Caco-2 (cell line): ENCODE results near the gene MORN1. TPM values are rescaled to one million over a fixed set of nuclear protein-coding genes. Genes with fewer than 3 reads are reported as not detected.
A peak's percentile ranks its signal among the peaks of the same experiment; 100 is the strongest.

Experiments
- BruUV-seq: library from RNA; stranded (reverse); fragments of 400-500 nt; replicated peaks from 2 replicates; lab custom pipeline; 2021; lab: Mats Ljungman, UMichigan
- CTCF ChIA-PET: fragments of 300-600 bp; sonication (Branson Sonifier 250); formaldehyde crosslinking; loops from one replicate; lab custom pipeline; 2022; ENCODE audit warnings: antibody characterized with exemption; lab: Charles Lee
- POLR2A ChIA-PET: fragments of 300-600 bp; sonication (Branson Sonifier 250); formaldehyde crosslinking; loops from one replicate; lab custom pipeline; 2022; ENCODE audit warnings: antibody characterized with exemption; lab: Charles Lee
- DNase-seq, 2 experiments: peaks; one replicate each; pipeline versions ENCODE4 v3.0.0 to v3.0.0-alpha.2; 2020 to 2022
- H3K27me3 ChIP-seq: replicated peaks from 2 replicates; pipeline ENCODE4 v1.6.0; 2011; ENCODE audit warnings: low read length; ENCODE audit not compliant: control insufficient read depth, insufficient read depth
- H3K36me3 ChIP-seq: 2 replicates; pipeline ENCODE4 v1.5.1; 2011; ENCODE audit warnings: low read length; ENCODE audit not compliant: control insufficient read depth, insufficient read depth
- H3K4me1 ChIP-seq: fragments of 250-450 bp; sonication (Bioruptor Pico); 2 replicates; pipeline ENCODE4 v1.5.1; 2020; ENCODE audit warnings: mild to moderate bottlenecking
- H3K4me3 ChIP-seq: 2 replicates; pipeline ENCODE4 v1.5.1; 2011; ENCODE audit warnings: low read depth, mild to moderate bottlenecking, control low read depth, low read length
- H3K9me3 ChIP-seq: fragments of 250-450 bp; sonication (Bioruptor Pico); 2 replicates; pipeline ENCODE4 v1.5.1; 2020; ENCODE audit warnings: mild to moderate bottlenecking, moderate library complexity
- H3K27ac Mint-ChIP-seq: one replicate; pipeline ENCODE4 v1.8.0; 2022; ENCODE audit warnings: mixed read lengths; ENCODE audit not compliant: unreplicated experiment
- H3K27me3 Mint-ChIP-seq: one replicate; pipeline ENCODE4 v1.8.0; 2022; ENCODE audit warnings: mixed read lengths; ENCODE audit not compliant: insufficient read depth, unreplicated experiment
- H3K36me3 Mint-ChIP-seq: one replicate; pipeline ENCODE4 v1.8.0; 2022; ENCODE audit warnings: mild to moderate bottlenecking, mixed read lengths; ENCODE audit not compliant: insufficient read depth, unreplicated experiment
- H3K4me1 Mint-ChIP-seq: one replicate; pipeline ENCODE4 v1.8.0; 2022; ENCODE audit warnings: low read depth, mixed read lengths; ENCODE audit not compliant: unreplicated experiment
- H3K4me3 Mint-ChIP-seq: one replicate; pipeline ENCODE4 v1.8.0; 2022; ENCODE audit warnings: mild to moderate bottlenecking, moderate library complexity, mixed read lengths; ENCODE audit not compliant: unreplicated experiment
- H3K9me3 Mint-ChIP-seq: one replicate; pipeline ENCODE4 v1.8.0; 2022; ENCODE audit warnings: mixed read lengths; ENCODE audit not compliant: unreplicated experiment
- intact Hi-C: fragments of 100-400 bp; cut with micrococcal nuclease; formaldehyde crosslinking; loops from one replicate; pipeline ENCODE4 v1.10.0; 2022; ENCODE audit not compliant: unreplicated experiment
- total RNA-seq: library from RNA; stranded (reverse); gene quantifications from 2 replicates; pipeline ENCODE4 v1.2.3, GENCODE V29; 2022
- TF ChIP-seq, protein P1 (sequence below), 2 experiments: fragments of 200-600 bp in 1 of 2; IDR thresholded peaks; 1 replicate in 1 of 2; 2 replicates in 1 of 2; pipeline versions ENCODE4 v1.5.1 to v1.8.0; 2011 to 2022; ENCODE audit warnings: antibody characterized with exemption in 1 of 2, control low read depth in 1 of 2, inconsistent platforms in 1 of 2, low read depth in 1 of 2, low read length in 1 of 2, mild to moderate bottlenecking in 1 of 2, moderate library complexity in 1 of 2; ENCODE audit not compliant: insufficient read depth in 1 of 2, severe bottlenecking in 1 of 2, unreplicated experiment in 1 of 2

The MORN1 gene
- total RNA-seq, 1 experiment from 2014 or later, result 8.6 TPM

- Histone ChIP-seq H3K36me3 (no peaks in the 10 kb centered on the region), H3K9me3 (no peaks in the 10 kb centered on the region), H3K4me1 (peaks cover 21% of the 10 kb centered on the region; the same call in 1 of the 2 replicates), H3K27me3 (no peaks in the 10 kb centered on the region), H3K4me3 (no peak overlapping the region)
- H3K4me3 Mint-ChIP-seq, result peak overlapping the region; percentile 56
- TF ChIP-seq, protein P1, sequence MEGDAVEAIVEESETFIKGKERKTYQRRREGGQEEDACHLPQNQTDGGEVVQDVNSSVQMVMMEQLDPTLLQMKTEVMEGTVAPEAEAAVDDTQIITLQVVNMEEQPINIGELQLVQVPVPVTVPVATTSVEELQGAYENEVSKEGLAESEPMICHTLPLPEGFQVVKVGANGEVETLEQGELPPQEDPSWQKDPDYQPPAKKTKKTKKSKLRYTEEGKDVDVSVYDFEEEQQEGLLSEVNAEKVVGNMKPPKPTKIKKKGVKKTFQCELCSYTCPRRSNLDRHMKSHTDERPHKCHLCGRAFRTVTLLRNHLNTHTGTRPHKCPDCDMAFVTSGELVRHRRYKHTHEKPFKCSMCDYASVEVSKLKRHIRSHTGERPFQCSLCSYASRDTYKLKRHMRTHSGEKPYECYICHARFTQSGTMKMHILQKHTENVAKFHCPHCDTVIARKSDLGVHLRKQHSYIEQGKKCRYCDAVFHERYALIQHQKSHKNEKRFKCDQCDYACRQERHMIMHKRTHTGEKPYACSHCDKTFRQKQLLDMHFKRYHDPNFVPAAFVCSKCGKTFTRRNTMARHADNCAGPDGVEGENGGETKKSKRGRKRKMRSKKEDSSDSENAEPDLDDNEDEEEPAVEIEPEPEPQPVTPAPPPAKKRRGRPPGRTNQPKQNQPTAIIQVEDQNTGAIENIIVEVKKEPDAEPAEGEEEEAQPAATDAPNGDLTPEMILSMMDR (IDR thresholded peaks at IDR 0.05; ENCODE audit: insufficient read depth in 1 of 2, low read depth in 1 of 2, low read length in 1 of 2, severe bottlenecking in 1 of 2, unreplicated experiment in 1 of 2), result no peak
- no peak for DNase-seq
- no TSS peak for BruUV-seq
- no peaks in the 10 kb centered on the region for H3K4me1 Mint-ChIP-seq
- intact Hi-C loops, result loop anchor here (10.0 kb wide), 2 partner anchors 61 to 91 kb away; partner anchors contain the start of gene SKI
- no peaks in the 10 kb centered on the region for H3K9me3 Mint-ChIP-seq
- peak overlapping the region; percentile 32 for H3K27ac Mint-ChIP-seq
- H3K36me3 Mint-ChIP-seq, result peaks cover 5% of the 10 kb centered on the region
- POLR2A ChIA-PET, result interaction anchor here (1.1 kb wide), 1 partner anchor 121 kb away, joined by 4 read pairs; the partner anchor contains the start of gene FAAP20
- no peaks in the 10 kb centered on the region for H3K27me3 Mint-ChIP-seq
- CTCF ChIA-PET, result interaction anchor here (0.7 to 1.9 kb wide), 5 partner anchors 111 to 272 kb away, joined by 3 to 10 read pairs (median 4); partner anchors contain the start of gene FAAP20
Measured at GRCh38 chr1:2315674-2316450, 75.5 kb downstream of the MORN1 start.

DNA sequence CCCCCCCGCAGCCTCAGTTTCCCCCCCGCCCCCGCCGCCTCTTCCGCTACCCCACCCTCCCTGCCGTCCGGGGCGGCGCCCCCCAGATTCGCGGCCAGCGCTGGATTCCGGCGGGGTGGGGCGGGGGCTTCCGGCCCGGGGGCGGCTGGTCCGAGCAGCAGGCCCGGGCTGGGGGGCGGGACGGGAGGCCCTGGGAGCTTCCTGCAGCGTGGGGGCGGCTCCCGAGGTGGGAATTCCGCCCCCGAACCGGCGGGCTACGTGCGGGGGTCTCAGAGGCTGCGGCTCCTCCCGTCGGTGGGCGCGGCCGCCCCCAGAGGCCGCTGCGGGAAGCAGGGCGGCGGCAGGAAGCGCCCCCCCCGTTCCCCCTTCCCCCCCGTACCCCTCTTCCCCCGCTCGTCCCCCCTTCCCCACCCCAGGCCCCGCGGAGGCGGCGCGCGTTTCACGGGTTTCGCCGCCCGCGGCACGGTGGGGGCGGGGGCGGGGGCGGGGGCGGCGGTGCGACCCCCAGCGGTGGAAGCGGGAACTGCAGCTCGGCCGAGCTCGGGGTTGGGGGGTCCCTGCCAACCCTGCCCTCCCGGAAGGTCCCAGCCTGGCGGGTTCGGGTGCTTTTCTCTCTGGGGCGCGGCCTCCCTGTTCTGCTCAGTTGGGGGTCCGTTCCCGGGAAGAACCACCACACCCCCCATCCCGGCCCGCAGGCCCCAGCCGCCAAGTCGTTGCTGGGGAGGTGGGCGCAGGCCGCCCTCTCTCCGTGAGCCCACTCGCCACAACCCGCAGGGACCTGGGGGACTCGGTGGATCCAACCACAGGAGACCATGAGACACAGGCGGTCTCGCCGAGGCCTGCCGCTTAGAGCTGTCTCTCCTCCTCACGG, 76.3 kb downstream of the MORN1 start:
- peak overlapping the region; percentile 32 for H3K27ac Mint-ChIP-seq
- CTCF ChIA-PET, result interaction anchor here (0.5 to 1.9 kb wide), 6 partner anchors 111 to 272 kb away, joined by 3 to 10 read pairs (median 4); partner anchors contain the start of gene FAAP20
- H3K9me3 Mint-ChIP-seq, result no peaks in the 10 kb centered on the region
- Histone ChIP-seq H3K27me3 (no peaks in the 10 kb centered on the region), H3K4me1 (peaks cover 21% of the 10 kb centered on the region; the same call in 1 of the 2 replicates), H3K36me3 (no peaks in the 10 kb centered on the region), H3K4me3 (peak overlapping the region; percentile 51), H3K9me3 (no peaks in the 10 kb centered on the region)
- H3K4me1 Mint-ChIP-seq, result no peaks in the 10 kb centered on the region
- TF ChIP-seq, protein P1 (IDR thresholded peaks at IDR 0.05; ENCODE audit: insufficient read depth in 1 of 2, low read depth in 1 of 2, low read length in 1 of 2, severe bottlenecking in 1 of 2, unreplicated experiment in 1 of 2), result peak; percentile 58 to 93
- intact Hi-C loops, result loop anchor here (10.0 kb wide), 2 partner anchors 60 to 90 kb away; partner anchors contain the start of gene SKI
- peak overlapping the region; percentile 56 for H3K4me3 Mint-ChIP-seq
- no peaks in the 10 kb centered on the region for H3K27me3 Mint-ChIP-seq
- POLR2A ChIA-PET, result interaction anchor here (1.1 kb wide), 1 partner anchor 120 kb away, joined by 4 read pairs; the partner anchor contains the start of gene FAAP20
- DNase-seq, result peak; percentile 63 to 68
- peaks cover 5% of the 10 kb centered on the region for H3K36me3 Mint-ChIP-seq
- no TSS peak for BruUV-seq
